ENCODE measurements around the gene MAGEB17.
"Not testable (repeated sequence)": the region's sequence is repeated elsewhere in the genome, so short reads cannot be mapped to it uniquely, and the experiment has no call there.

Gene MAGEB17, protein sequence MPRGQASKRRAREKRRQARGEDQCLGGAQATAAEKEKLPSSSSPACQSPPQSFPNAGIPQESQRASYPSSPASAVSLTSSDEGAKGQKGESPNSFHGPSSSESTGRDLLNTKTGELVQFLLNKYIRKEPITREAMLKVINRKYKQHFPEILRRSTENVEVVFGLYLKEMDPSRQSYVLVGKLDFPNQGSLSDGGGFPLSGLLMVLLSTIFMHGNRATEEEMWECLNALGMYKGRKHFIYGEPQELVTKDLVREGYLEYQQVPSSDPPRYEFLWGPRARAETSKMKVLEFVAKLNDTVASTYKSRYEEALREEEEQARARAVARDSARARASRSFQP
- total RNA-seq, result 0 to 0.07 reads per million in 2 donors

GRCh38 chrX:16167181-16167580 is at the start of gene MAGEB17:
MAGEB17 (plus strand) TSS chrX:16167481; CDS start chrX:16170383, 2,902 bp downstream.
- no peak for DNase-seq

- DNase-seq, result no peak
Observed at GRCh38 chrX:16119353-16120220, 47.7 kb upstream of the MAGEB17 start.

DNA sequence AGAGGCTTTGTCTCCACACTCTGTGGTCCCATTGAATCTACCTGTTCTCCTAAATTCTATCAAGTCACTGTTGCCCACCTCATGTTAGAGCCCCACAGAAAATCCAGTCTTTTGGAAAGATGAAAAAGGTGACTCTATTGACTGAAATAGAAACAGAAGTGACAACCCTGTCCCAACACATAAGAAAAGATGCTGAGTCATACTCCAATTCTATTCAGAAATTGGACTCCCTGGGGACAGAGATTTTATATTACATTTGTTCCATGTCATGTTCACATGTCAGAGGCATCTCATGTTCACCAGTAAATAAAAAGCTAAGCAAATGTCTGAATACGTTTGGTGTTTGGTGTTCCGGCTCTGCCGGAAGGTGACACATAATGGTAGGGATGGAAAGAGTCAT is 46.9 kb upstream of the MAGEB17 start:
- DNase-seq, result no peak

DNA sequence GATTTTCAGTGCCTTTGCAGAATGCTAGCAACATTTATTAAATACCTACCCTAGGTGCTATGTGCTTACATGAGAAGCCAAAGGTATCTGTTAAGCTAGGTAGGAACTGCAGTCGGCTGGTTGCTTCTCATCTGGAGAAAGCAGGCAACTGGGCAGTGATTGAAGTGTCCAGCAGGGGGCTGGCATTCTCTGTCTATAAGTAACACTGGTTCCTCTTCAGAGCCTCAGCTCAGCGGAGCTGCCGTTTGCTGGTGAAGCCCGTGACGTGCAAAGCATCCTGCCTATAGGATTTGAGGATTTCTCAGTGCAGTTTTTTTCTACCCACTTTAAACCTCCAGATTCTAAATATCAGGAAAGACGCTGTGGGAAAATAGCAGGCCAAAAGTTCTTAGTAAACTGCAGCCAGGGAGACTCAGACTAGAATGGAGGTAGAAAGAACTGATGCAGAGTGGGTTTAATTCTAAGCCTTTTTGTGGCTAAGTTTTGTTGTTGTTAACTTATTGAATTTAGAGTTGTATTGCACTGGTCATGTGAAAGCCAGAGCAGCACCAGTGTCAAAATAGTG is 44.0 kb upstream of the MAGEB17 start, which contains the start of gene GRPR:
Gene GRPR (plus strand): TSS at position 344 of the 565 bp plus-strand sequence. CDS start 389 bp downstream, outside the sequence.
- DNase-seq, result peak; percentile 34

DNA sequence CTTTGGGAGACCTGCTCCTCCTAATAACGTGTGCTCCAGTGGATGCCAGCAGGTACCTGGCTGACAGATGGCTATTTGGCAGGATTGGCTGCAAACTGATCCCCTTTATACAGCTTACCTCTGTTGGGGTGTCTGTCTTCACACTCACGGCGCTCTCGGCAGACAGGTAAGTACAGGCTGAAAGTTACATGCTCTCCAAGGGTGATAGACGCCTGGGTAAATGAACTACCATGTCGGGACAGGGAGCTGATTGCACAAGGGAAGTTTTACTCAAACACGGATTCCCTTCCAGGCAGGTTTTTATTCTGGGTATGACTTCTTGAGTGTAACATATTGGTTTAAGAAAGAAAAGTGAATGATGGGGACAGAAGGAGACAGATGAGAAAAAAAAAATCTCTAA is 43.1 kb upstream of the MAGEB17 start:
- no peak for DNase-seq

DNA sequence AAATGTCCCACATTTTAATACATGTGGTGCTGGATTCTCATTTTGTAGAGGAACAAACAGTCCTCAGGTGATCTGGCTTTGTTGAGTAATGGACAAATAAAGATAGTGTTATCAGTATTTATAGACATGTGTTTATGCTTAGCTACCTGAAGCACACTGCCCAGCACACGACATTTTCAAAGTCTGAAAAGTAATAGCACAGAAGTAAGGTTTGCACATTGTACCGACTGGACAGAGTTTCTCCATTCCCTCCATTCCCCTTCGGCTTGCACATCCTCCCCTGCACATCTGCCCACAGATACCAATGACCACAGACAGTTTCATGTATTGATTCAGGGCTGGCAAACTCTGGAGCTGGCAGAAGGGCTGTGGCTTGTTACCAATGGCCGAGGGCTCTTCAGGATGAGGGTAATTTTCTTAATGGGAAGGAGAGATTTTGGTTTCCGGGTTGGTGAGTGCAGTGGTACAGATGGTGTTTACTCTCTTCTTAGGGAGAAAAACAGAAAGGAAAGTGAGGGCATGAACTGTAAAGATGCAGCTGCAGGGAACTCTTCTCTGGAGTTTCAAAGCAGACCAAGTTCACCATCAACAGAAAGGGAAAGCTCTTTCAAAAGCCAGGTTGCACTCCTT is 41.6 kb upstream of the MAGEB17 start:
- no peak for DNase-seq

- no peak for DNase-seq
Observed at GRCh38 chrX:16130707-16131106, 36.6 kb upstream of the MAGEB17 start.

DNA sequence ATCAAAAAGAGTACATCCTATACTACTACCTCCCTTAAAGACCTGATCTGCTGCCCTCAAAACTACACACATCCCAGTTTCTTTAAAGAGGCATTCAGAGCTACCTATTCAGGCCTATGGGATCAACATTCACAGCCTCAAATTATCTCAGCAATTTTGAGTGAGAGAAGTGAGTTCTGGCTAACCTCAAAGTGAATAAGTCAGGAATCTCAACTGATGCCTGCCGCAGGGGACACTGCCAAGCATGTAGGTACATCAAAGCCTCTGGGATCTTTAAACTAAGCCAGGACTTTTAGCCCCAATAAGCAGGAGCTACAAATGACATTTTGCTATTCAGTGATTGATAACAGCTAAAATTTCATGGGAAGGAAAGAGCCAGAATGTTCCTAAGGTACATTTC is 32.3 kb upstream of the MAGEB17 start:
- DNase-seq, result no peak

DNA sequence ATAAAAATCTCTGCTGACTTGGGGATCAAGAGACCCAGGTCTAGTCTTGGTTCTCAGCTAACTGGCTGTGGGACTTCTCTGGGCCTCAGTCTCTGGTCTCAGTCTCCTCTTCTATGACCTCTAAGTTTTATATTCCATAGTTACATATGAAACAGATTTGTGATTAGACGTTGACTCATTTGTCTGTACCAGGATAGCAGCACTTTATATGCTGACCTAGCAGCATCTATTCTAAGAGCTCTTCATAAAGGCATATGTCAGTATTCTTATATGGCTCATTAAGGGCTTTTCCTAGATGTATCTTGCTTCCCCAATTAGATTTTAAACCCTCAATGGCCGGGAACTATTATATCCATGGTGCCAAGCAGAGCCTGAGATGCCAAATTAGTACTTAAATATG is 31.2 kb upstream of the MAGEB17 start:
- no peak for DNase-seq

GRCh38 chrX:16137416-16138107 is 29.7 kb upstream of the MAGEB17 start:
- no peak for DNase-seq

GRCh38 chrX:16138108-16138427 is 29.2 kb upstream of the MAGEB17 start:
- no peak for DNase-seq

DNA sequence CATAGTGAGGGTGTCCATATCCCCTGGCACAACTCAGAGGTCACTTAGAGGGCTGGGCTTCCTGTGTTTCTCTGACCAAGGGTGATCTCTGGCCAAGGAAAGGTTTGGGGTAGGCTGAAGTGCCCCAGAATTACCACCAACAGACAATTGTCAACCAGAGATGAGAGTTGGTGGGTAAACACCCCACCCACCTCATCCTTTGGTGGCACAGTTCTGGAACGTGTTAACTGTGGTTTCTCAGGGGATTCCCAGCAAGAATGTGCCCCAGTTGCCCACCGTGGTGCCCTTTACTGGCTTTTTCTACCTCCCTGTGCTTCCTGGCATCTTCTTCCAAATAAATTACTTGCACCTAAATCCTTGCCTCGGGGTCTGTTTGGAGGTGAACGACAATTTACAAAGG is 26.8 kb upstream of the MAGEB17 start:
- DNase-seq, result no peak

- DNase-seq, result no peak
Observed at GRCh38 chrX:16140983-16141382, 26.3 kb upstream of the MAGEB17 start.

- no peak for DNase-seq
Observed at GRCh38 chrX:16141422-16142245, 25.6 kb upstream of the MAGEB17 start.

- DNase-seq, result no peak
Observed at GRCh38 chrX:16142246-16142558, 25.1 kb upstream of the MAGEB17 start.

- DNase-seq, result no peak
Observed at GRCh38 chrX:16143968-16144367, 23.3 kb upstream of the MAGEB17 start.

DNA sequence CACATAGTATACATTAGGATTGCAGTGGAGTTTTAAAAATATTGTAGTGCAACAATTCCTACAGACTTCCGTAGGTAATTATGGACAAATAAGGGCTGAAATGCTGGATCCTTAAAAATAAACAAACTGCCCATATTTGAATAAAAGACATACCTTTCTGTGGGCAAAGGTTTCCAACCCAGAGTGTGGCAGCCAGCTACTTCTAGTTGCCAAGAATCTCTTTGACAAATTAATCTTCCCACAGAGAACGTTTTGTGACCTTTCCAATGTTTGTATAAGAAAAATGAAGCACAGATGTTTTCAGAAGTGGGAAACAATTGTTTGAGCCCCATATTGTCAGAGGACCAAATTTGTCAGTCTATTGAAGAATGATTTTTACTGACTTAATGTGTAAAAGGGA is 22.9 kb upstream of the MAGEB17 start:
- DNase-seq, result no peak

DNA sequence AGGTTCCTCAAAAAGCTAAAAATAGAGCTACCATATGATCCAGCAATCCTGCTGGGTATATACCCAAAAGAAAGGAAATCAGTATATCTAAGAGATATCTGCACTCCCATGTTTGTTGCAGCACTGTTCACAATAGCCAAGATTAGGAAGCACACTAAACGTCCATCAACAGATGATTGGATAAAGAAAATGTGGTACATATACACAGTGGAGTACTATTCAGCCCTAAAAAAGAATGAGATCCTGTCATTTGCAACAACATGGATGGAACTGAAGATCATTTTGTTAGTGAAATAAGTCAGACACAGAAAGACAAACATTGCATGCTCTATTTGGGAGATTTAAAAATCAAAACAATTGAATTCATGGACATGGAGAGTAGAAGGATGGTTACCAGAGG is 22.2 kb upstream of the MAGEB17 start:
- not testable (repeated sequence) for DNase-seq

- no peak for DNase-seq
Observed at GRCh38 chrX:16145656-16146055, 21.6 kb upstream of the MAGEB17 start.

DNA sequence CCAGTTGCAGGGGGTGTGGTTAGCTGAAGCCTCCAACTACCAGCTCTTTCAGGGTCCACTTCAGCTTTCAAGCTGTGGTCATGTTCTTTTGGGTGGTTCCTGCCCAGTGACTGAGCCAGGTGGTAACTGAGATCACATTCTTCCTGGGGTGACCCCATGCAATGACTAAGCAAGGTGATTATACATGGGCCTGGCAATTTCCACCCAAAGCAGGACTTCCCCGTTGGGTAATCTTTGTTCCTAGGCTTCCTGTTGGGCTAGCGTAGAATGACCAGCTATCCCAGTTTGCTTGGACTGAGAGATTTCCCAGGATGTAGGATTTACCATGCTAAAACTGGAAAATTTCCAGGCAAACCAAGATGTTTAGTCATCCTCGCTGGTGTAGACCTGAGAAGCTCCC is 18.4 kb upstream of the MAGEB17 start:
- DNase-seq, result no peak

GRCh38 chrX:16155581-16156096 is 11.6 kb upstream of the MAGEB17 start:
- no peak for DNase-seq
